Thyroid gland (tissue), 4 donors: ENCODE data around the gene VASH1. TPM values are rescaled to one million over a fixed set of nuclear protein-coding genes. Genes with fewer than 3 reads are reported as not detected.

Experiments used
- DNase-seq, 2 donors: peaks; one replicate each; pipeline ENCODE4 v3.0.0-alpha.2; 2019
- H3K27ac ChIP-seq, 3 donors: fragments of 200-600 bp; sonication (generic); 1 replicate in 2 of 3; 2 replicates in 1 of 3; pipeline ENCODE4 v1.5.1; 2016 to 2019; ENCODE audit warnings: mild to moderate bottlenecking in 1 of 3, moderate library complexity in 1 of 3
- H3K27me3 ChIP-seq: fragments of 200-600 bp; sonication (generic); one replicate; pipeline ENCODE4 v1.5.1; 2019
- H3K36me3 ChIP-seq, 2 donors: fragments of 200-600 bp; sonication (generic); one replicate each; pipeline ENCODE4 v1.5.1; 2016 to 2019
- H3K4me1 ChIP-seq, 2 donors: fragments of 200-600 bp; sonication (generic); one replicate each; pipeline ENCODE4 v1.5.1; 2017 to 2019
- H3K4me3 ChIP-seq, 3 donors: fragments of 200-600 bp; sonication (generic); replicated peaks in 1 of 3; 1 replicate in 2 of 3; 2 replicates in 1 of 3; pipeline ENCODE4 v1.5.1; 2016; ENCODE audit warnings: mild to moderate bottlenecking in 1 of 3
- H3K9me3 ChIP-seq: fragments of 200-600 bp; sonication (generic); one replicate; pipeline ENCODE4 v1.5.1; 2017
- POLR2A ChIP-seq, 2 donors: fragments of 450-650 bp; IDR thresholded peaks; one replicate each; pipeline ENCODE4 v1.6.1; 2017; ENCODE audit warnings: antibody characterized with exemption in 2 of 2, mild to moderate bottlenecking in 2 of 2, moderate library complexity in 1 of 2
- WGBS, 2 donors: methylation state at CpG; one replicate each; pipeline ENCODE4 v1.1.5; 2017; 5-methylcytosine and 5-hydroxymethylcytosine counted together
- intact Hi-C: fragments of 100-400 bp; cut with DNase I; formaldehyde crosslinking; loops from one replicate; pipeline ENCODE4 v1.15.1; 2023
- total RNA-seq, 4 donors: library from RNA; depleted of rRNA; stranded (reverse); fragments of >200 nt; gene quantifications; one replicate each; pipeline ENCODE4 v1.2.3, GENCODE V29; 2016
- TF ChIP-seq, protein P1 (sequence below), 6 experiments: fragments of 200-600 bp in 3 of 6; fragments of 450-650 bp in 3 of 6; sonication (generic) in 3 of 6; IDR thresholded peaks; one replicate each; pipeline ENCODE4 v1.5.1; 2016 to 2019; ENCODE audit warnings: antibody characterized with exemption in 6 of 6, mild to moderate bottlenecking in 2 of 6, inconsistent platforms in 1 of 6, moderate library complexity in 1 of 6

The VASH1 gene
- total RNA-seq, 4 donors from 2014 or later = 2.3 to 5.0 (median 3.1) TPM

DNA sequence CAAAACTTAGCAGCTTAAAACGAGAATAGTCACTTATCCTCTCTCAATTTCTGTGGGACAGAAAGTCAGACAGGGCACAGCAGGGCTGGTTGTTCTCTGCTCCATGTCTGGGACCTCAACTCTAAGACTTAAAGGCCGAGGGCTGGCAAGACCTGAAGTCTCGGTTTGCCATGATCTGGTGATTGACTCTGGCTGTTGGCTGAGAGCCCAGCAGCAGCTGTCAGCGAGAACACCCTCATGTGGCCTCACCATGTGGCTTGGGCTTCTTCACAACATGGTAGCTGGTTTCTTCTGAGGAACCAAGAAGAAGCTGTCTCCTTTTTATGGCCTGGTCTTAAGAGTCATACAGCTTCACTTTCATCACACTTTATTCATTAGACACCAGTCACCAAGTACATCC, 1.7 kb upstream of the VASH1 start:
- H3K4me1 ChIP-seq = peaks cover 9 to 19% of the 10 kb centered on the region in 2 donors
- no peaks in the 10 kb centered on the region for H3K36me3 ChIP-seq
- no peak overlapping the region for H3K4me3 ChIP-seq
- DNase-seq = no peak
- intact Hi-C loops = no loop called here
- H3K27ac ChIP-seq = no peak overlapping the region
- WGBS, 2 donors = 78 to 87% methylated on average over 4 of the region's 4 CpGs
- H3K9me3 ChIP-seq = no peaks in the 10 kb centered on the region
- H3K27me3 ChIP-seq = no peaks in the 10 kb centered on the region
- TF ChIP-seq, protein P1, sequence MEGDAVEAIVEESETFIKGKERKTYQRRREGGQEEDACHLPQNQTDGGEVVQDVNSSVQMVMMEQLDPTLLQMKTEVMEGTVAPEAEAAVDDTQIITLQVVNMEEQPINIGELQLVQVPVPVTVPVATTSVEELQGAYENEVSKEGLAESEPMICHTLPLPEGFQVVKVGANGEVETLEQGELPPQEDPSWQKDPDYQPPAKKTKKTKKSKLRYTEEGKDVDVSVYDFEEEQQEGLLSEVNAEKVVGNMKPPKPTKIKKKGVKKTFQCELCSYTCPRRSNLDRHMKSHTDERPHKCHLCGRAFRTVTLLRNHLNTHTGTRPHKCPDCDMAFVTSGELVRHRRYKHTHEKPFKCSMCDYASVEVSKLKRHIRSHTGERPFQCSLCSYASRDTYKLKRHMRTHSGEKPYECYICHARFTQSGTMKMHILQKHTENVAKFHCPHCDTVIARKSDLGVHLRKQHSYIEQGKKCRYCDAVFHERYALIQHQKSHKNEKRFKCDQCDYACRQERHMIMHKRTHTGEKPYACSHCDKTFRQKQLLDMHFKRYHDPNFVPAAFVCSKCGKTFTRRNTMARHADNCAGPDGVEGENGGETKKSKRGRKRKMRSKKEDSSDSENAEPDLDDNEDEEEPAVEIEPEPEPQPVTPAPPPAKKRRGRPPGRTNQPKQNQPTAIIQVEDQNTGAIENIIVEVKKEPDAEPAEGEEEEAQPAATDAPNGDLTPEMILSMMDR (IDR thresholded peaks at IDR 0.05) = no peak
- no peak for TF ChIP-seq POLR2A (IDR thresholded peaks at IDR 0.05)

DNA sequence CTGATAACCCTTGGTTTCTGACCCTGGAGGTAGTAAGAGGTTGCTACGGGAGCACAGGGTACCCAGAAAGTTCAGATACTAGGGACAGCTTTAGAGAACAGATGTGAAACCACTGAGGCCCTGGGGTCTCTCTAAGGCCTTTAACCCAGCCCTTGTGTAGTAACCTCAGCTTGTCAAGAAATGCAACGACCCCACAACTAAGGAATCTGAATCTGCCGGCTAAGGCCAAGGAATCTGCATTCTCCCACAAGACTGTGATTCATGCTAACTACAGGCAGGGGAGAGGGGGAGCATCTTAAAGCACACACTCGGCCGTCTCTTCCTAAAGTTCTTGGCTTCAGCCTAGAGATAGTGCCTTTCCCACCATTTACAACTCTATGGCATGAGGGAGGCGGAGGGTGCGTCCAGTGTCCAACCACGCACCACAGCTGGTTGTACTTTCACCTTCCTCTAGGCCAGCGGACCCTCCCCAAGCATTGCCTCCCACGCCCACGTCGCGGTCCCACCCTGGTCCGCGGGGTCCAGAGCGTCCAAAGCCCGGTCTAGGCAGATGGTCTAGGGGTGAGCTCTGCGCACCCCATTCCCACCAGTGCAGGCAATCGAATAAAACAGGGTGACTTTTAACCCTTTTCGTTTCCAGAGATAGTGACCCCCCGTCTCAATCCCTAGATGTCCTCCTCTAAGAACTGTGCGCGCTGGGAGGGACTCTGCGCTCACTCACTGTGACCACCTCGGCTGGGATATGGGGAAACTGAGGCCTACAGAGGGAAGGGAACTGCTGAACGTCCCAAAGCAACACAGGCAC, 735 bp upstream of the VASH1 start:
- Histone ChIP-seq H3K4me1 (peaks cover 9 to 19% of the 10 kb centered on the region in 2 donors), H3K27ac (peak overlapping the region in 2 of 3 donors; percentile 65 to 74), H3K36me3 (no peaks in the 10 kb centered on the region), H3K4me3 (peak overlapping the region in 1 of 3 donors; percentile 68), H3K9me3 (no peaks in the 10 kb centered on the region), H3K27me3 (no peaks in the 10 kb centered on the region)
- TF ChIP-seq, protein P1 (IDR thresholded peaks at IDR 0.05) = no peak
- TF ChIP-seq POLR2A (IDR thresholded peaks at IDR 0.05) = no peak
- DNase-seq = no peak
- WGBS, 2 donors = 45 to 48% methylated on average over 17 to 24 of the region's 26 CpGs
- intact Hi-C loops = no loop called here

DNA sequence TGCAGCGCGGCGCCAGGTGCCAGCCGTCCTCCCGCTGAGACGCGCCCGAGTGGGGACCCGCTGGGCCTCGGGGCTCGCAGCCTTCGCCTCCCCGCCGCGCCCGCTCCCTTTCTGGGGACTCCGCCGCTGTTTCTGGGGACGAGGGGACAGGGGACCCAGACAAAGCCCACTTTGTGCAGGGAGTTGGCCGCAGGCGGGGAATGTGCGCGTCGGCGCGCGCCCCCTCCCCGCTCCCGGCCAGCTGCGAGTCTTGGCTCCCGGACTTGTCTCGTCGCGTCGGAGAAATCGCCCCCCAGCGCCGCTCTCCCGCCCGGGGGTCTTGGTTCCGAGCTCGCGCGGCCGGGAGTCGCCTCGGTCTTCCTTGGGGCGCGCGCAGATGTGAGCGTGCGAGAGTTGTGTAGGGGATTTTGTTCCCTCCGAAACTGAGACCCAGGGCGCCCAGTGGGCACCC, 717 bp downstream of the VASH1 start:
- Histone ChIP-seq H3K27ac (peak overlapping the region in 2 of 3 donors; percentile 65 to 74), H3K4me1 (peaks cover 9 to 19% of the 10 kb centered on the region in 2 donors), H3K4me3 (peak overlapping the region; percentile 4 to 68 (median 49)), H3K27me3 (no peaks in the 10 kb centered on the region), H3K9me3 (no peaks in the 10 kb centered on the region), H3K36me3 (no peaks in the 10 kb centered on the region)
- no peak for DNase-seq
- intact Hi-C loops = no loop called here
- TF ChIP-seq, protein P1 (IDR thresholded peaks at IDR 0.05) = no peak
- TF ChIP-seq POLR2A (IDR thresholded peaks at IDR 0.05) = no peak
- 0% methylated on average over 1 to 7 of the region's 54 CpGs for WGBS, 2 donors

DNA sequence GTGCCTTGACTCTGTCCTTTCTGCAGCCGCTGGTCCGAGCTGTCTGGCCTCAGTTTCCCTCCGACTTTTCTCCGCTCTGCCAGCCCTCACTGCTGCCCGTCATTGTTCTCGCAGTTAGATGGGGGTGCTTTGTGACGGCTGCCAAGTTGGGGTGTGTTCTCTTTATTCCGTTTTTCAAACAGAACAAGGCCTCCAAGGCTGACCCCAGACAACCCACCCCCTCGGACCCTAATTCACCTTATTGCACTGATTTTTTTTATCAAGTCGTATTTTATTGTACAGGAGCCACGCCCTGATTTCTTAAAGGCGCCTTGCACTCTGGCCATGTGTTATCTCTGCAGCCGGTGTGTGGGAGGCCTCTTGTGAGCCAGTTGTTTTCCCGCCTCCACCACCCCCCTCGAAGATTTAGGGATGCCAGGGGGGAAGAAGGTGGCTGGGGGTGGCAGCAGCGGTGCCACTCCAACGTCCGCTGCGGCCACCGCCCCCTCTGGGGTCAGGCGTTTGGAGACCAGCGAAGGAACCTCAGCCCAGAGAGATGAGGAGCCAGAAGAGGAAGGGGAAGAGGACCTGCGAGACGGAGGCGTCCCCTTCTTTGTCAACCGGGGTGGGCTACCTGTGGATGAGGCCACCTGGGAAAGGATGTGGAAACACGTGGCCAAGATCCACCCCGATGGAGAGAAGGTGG, 1.3 kb downstream of the VASH1 start:
- H3K9me3 ChIP-seq = no peaks in the 10 kb centered on the region
- intact Hi-C loops = no loop called here
- peaks cover 9 to 19% of the 10 kb centered on the region in 2 donors for H3K4me1 ChIP-seq
- peak overlapping the region in 1 of 3 donors; percentile 68 for H3K4me3 ChIP-seq
- TF ChIP-seq, protein P1 (IDR thresholded peaks at IDR 0.05) = no peak
- TF ChIP-seq POLR2A (IDR thresholded peaks at IDR 0.05) = no peak
- H3K27ac ChIP-seq = peak overlapping the region in 2 of 3 donors; percentile 65 to 74
- 20 to 24% methylated on average over 25 to 26 of the region's 28 CpGs for WGBS, 2 donors
- H3K36me3 ChIP-seq = no peaks in the 10 kb centered on the region
- DNase-seq = no peak
- H3K27me3 ChIP-seq = no peaks in the 10 kb centered on the region
